22Rv1 (cell line): ENCODE results near the gene ADIPOR2.

Source experiments
- ZFX ChIP-seq: fragments of 450-650 bp; IDR thresholded peaks from 2 replicates; pipeline ENCODE4 v1.6.1; 2017; ENCODE audit warnings: antibody characterized with exemption, borderline replicate concordance
- TF ChIP-seq, protein P1 (sequence below): fragments of 450-650 bp; IDR thresholded peaks from 2 replicates; pipeline ENCODE4 v1.5.1; 2017; ENCODE audit warnings: mild to moderate bottlenecking

DNA sequence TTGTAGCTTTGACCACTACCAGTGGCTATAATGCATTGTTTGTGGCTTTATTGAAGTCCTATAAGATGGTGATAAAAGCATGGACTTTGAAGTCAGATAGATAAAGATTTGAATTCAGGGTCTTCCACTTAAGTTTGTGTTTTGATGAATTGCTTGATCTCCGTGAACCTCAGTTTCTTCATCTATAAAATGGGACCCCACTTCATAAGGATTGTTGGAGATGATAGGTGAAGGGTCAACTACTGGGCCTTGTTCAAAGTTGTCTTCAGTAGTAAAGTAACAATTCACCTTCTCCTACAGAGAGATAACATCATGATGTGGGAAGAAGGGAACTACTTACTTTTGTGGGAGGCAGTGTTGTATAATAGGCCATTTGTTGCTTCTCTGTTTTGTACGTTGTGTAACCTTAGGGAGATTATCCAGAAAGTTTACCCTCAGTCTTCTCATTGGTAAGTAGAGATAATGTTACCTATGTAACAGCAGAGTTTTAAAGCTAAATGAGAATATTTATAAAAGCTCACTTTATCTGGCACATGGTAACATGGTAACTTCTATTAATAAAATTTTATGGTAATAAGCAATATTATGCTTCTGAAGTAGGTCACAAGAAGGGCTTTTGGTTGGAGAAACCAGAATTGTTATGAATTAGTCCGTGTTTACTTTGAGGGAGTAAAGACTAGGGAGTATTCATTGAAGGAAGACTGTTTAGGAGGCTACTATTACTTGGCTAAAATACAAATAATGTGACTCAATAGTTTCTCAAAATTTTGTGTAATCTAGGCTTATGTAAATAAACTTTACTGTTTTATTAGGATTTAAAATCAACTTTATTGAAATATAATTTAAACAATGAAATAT, 15.1 kb downstream of the ADIPOR2 start:
- TF ChIP-seq, protein P1, sequence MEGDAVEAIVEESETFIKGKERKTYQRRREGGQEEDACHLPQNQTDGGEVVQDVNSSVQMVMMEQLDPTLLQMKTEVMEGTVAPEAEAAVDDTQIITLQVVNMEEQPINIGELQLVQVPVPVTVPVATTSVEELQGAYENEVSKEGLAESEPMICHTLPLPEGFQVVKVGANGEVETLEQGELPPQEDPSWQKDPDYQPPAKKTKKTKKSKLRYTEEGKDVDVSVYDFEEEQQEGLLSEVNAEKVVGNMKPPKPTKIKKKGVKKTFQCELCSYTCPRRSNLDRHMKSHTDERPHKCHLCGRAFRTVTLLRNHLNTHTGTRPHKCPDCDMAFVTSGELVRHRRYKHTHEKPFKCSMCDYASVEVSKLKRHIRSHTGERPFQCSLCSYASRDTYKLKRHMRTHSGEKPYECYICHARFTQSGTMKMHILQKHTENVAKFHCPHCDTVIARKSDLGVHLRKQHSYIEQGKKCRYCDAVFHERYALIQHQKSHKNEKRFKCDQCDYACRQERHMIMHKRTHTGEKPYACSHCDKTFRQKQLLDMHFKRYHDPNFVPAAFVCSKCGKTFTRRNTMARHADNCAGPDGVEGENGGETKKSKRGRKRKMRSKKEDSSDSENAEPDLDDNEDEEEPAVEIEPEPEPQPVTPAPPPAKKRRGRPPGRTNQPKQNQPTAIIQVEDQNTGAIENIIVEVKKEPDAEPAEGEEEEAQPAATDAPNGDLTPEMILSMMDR: no peak
- no peak for TF ChIP-seq ZFX
